Measurements from ENCODE around the gene TMEM150C.

DNA sequence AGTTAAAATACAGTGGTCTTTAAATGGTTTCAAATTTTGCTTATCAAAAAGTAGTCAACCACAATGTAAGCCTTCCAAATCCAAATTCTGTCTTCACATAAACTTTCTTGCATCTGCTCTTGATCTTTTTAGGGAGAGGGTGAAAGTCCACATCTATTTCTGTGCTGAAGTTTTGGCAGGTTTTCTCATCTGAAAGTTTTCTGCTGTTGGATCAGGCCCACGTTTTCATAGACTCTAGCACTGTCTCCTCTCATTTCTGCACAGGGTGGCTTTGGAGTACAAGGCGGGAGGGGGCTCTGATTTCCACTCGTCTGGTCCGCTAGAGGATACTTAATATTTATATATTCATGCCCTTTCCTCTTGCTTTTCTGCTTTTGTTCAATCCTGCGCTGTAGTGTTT lies 18.1 kb upstream of the TMEM150C start:
- TF ChIP-seq, protein P1, sequence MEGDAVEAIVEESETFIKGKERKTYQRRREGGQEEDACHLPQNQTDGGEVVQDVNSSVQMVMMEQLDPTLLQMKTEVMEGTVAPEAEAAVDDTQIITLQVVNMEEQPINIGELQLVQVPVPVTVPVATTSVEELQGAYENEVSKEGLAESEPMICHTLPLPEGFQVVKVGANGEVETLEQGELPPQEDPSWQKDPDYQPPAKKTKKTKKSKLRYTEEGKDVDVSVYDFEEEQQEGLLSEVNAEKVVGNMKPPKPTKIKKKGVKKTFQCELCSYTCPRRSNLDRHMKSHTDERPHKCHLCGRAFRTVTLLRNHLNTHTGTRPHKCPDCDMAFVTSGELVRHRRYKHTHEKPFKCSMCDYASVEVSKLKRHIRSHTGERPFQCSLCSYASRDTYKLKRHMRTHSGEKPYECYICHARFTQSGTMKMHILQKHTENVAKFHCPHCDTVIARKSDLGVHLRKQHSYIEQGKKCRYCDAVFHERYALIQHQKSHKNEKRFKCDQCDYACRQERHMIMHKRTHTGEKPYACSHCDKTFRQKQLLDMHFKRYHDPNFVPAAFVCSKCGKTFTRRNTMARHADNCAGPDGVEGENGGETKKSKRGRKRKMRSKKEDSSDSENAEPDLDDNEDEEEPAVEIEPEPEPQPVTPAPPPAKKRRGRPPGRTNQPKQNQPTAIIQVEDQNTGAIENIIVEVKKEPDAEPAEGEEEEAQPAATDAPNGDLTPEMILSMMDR (IDR thresholded peaks at IDR 0.05): no peak
- TF ChIP-seq POLR2A (IDR thresholded peaks at IDR 0.05) (no peak), EP300 (IDR thresholded peaks at IDR 0.05) (no peak)
